ENCODE data around the gene PNMA6A.

- TF ChIP-seq EZH2 (IDR thresholded peaks at IDR 0.05; ENCODE audit: borderline replicate concordance, low read depth, low read length, severe bottlenecking) (no peak), CTCF (IDR thresholded peaks at IDR 0.05; ENCODE audit: extremely low read depth in 1 of 2, insufficient read depth in 1 of 2, low read depth in 1 of 2, low read length in 2 of 2) (no peak), POLR2A (IDR thresholded peaks at IDR 0.05; ENCODE audit: low read depth, low read length) (no peak)
These were observed 16.1 kb upstream of the PNMA6A start, which contains the start of gene PNMA3 for GRCh38 chrX:153055871-153056749.
